GM21528 (cell line): ENCODE results near the gene GTPBP1.
A peak's percentile ranks its signal among the peaks of the same experiment; 100 is the strongest.

Experiments
- ATAC-seq: cut with Tn5 transposase; IDR thresholded peaks from one replicate; pipeline ENCODE4 v1.9.1; 2021; ENCODE audit warnings: mild to moderate bottlenecking, moderate library complexity; ENCODE audit not compliant: unreplicated experiment, low FRiP score

The GTPBP1 gene

DNA sequence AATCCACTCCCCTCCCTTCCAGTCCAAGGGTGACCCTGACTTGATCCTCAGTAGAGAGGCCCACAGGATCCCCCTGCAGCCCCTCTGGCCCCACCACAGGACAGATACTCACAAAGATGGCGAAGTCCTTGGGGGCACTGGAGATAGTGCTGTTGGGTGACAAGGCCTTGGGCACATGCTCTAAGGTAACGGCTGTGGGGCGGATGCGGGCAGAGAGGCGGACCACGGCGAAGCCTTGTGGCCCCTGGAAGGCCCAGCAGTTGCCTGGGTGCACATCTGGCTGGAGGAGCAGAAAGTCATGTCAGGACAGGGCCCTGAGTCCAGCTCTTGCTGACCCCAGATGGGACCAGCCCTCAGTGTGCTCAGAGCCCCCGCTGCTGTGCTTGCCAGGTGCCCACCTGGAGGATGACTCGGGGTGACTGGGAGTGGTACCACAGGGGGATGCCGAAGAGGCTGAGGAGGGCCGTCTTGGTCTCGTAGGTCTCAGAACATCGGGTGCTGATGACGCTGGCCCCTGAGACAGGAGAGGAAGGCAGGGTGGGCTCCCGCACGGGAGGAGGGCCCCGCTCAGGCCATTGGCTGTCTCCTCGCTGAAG lies 32.8 kb downstream of the GTPBP1 start:
- ATAC-seq = no peak

- ATAC-seq = no peak
Measured at GRCh38 chr22:38739300-38740055, 33.7 kb downstream of the GTPBP1 start.

DNA sequence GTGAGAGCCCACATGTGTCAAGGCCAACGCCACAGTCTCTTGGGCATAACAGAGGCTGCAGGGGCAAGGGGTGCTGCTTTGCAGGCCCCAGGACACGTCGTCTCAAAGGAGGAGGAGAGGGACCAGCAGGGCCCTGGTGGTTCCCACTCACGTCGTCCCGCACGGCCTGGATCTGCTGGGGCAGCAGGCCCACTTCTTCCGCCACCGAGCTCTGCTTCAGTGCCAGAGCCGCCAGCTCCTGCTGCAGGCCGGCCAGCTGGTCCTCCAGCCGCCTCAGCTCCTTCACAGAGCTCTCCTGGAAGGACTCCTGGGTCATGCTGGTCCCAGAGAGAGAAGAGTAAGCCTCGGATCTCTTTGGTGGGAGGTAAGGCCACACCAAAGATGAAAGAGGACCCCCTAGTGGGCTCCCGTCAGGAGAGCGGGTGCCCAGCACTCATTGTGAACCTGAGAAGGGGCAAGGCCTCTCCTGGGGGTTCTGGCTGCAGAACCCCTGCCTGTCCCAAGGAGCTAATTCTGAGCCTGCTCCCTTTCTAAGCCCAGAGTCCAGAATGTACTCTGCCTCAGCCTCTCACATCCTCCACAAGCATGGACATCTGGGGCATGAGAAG lies 34.5 kb downstream of the GTPBP1 start:
- no peak for ATAC-seq

GRCh38 chr22:38740754-38741153 lies 35.0 kb downstream of the GTPBP1 start:
- ATAC-seq = no peak

- no peak for ATAC-seq
Measured at GRCh38 chr22:38741166-38741565, 35.4 kb downstream of the GTPBP1 start.

GRCh38 chr22:38741576-38741975 lies 35.8 kb downstream of the GTPBP1 start:
- no peak for ATAC-seq

GRCh38 chr22:38742176-38742942 lies 36.6 kb downstream of the GTPBP1 start:
- ATAC-seq = no peak

- ATAC-seq = no peak
Measured at GRCh38 chr22:38744981-38745380, 39.2 kb downstream of the GTPBP1 start.

DNA sequence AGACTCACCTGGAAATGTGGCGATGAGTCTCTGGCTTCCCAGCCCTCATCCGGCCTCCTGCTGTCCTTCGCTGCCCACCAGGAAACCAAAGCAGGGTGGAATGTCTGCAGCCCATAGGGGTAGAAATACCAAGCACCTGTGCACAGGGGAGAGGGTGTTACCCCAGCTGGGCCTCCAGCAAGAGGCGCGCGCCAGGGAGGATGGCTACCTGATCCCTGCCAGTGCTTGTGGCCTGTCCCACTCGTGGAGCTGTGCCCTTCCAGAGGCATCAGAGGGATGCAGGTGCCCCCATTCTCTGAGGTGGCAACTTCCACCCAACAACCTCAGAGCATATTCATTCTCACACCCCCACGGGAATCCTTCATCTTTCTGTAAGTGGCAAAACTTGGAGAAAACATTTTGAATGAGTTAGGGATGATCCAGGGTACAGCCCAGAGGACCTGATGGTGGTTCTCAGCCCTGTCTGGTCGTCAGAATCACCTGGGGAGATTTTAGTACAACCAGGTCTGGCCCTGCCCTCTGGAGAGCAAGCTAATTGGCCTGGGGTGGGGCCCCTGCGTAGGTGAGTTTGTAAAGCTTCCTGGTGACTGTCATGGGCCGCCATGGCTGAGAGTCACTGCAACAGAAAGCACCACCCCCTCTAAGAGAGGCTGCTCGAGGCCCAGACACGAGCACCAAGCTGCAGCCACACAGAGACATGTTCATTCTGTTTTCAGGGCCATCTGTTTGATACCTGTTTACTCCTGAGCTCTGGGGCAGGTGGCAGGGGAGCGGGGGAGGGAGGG lies 40.1 kb downstream of the GTPBP1 start:
- ATAC-seq = no peak

- no peak for ATAC-seq
Measured at GRCh38 chr22:38748487-38749136, 42.9 kb downstream of the GTPBP1 start.

DNA sequence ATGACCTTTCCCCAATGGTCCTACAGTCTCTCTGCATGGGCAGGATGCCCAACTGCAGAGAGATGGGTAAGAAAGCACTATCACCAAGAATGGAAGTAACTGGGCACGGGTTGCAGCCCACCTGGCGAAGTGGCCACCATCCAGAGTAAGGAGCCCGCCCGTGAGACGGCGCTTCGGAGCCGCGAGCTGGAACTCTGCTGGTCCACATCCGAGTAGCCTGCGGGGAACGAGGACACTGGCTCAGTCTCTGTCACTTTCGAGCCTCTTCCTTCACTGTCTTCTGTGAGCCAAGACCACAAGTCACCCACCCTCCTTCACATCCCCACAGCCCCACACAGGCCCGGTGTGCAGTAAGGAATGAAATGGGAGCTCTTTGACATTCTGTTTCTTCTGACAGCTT lies 44.4 kb downstream of the GTPBP1 start:
- ATAC-seq = no peak

DNA sequence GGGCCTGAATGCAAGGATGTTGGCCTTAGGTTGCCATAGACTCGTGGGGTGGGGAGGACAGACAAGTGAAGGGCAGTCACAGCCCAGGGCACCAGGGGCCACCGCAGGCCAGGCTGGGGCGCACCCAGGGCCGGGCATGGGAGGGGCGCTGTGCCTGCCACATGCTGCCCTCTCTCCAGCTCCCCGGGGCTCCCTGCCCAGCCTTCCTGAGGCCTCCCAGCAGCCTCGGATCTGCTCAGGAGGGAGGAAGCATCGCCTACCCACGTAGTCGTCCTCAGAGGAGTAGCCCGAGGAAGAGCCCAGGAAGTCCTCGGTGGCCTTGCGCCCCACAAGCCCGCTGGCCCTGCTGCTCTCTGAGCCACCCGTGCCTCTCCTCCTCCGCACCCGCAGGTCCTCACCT lies 44.9 kb downstream of the GTPBP1 start:
- ATAC-seq = no peak

GRCh38 chr22:38751066-38751421 lies 45.3 kb downstream of the GTPBP1 start:
- no peak for ATAC-seq

- no peak for ATAC-seq
Measured at GRCh38 chr22:38751422-38752346, 45.9 kb downstream of the GTPBP1 start.

GRCh38 chr22:38753948-38754750 lies 48.4 kb downstream of the GTPBP1 start:
- no peak for ATAC-seq

DNA sequence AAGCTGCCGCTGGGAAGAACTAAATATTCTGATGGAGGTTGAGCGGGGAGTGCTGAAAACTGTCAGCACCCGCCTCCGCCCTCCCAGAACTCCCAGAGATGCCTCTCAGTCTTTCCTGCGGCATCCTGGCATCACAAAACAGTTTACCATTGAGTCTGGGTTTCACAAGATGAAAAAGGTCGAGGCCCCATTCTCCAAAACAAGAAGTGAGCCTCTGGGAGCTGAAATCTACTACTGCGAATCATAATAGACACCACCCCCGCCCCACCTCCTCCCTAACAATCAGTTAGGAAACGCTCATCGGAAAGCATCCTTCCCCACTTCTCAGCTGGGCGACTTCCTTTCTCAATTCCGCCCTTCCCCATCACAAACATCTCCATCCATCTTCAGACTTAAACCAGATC lies 49.0 kb downstream of the GTPBP1 start:
- ATAC-seq = no peak

DNA sequence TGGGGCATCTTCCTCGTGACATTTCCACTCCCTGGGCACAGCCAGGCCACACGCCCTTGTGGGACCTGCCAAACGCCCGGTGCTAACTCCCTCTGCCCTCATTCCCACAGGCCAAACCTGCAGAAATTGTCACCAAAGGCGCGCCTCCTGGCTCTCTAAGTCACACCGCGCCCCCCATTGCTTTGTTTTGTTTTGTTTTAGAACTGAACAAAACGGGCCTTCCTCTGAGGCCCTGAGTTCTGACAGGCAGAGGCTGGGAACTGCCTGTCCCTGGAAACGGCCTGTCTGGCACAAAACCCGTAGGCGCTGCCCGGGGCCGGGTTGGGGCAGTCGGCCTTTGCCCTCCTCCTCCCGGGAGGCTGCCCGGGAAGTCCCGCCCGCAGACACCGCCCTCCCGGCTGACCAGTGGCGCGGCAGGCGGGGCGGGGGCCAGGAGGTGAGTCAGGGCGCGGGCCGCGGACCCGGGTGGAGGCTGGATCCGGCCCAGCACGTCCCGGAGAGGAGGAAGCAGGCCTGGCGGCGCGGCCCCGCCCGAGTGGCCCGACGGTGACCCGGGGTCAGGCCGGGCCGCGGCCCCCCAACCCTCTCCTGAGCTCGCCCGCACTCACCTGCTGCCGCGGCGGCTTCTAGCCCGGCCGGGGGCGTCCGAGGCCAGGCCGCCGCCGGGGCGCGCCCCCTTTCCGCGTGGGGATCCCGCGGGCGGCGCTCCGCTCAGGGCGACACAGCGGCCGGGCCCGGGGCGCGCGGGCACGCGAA lies 49.6 kb downstream of the GTPBP1 start:
- ATAC-seq = peak; percentile 23
